Activated T-helper 9 cell treated with anti-CD3 and anti-CD28 coated beads, Interleukin-2, amount 50 U/mL, for 16 hours (primary cell): ENCODE results near the gene ALDH16A1.
"Not testable (repeated sequence)": the region's sequence is repeated elsewhere in the genome, so short reads cannot be mapped to it uniquely, and the experiment has no call there.

ENCODE experiments used
- DNase-seq: peaks from one replicate; pipeline ENCODE4 v3.0.0-alpha.2; 2020; ENCODE audit warnings: low read depth

The ALDH16A1 gene

GRCh38 chr19:49441210-49441959 is 11.6 kb upstream of the ALDH16A1 start, which contains the start of gene SLC17A7:
Gene SLC17A7, minus strand, starts transcription at chr19:49441527. Its CDS starts 148 bp downstream, at chr19:49441379.
- no peak for DNase-seq

GRCh38 chr19:49441960-49442350 is 11.1 kb upstream of the ALDH16A1 start:
- no peak for DNase-seq

GRCh38 chr19:49442354-49442753 is 10.7 kb upstream of the ALDH16A1 start:
- DNase-seq, result no peak

- DNase-seq, result peak; percentile 41
Measured at GRCh38 chr19:49442771-49443365, 10.2 kb upstream of the ALDH16A1 start.

- peak; percentile 89 for DNase-seq
Measured at GRCh38 chr19:49443366-49444099, 9.5 kb upstream of the ALDH16A1 start.

GRCh38 chr19:49444100-49444700 is 8.8 kb upstream of the ALDH16A1 start:
- DNase-seq, result not testable (repeated sequence)

- DNase-seq, result no peak
Measured at GRCh38 chr19:49445997-49446396, 7.0 kb upstream of the ALDH16A1 start.

GRCh38 chr19:49447485-49448431 is 5.3 kb upstream of the ALDH16A1 start:
- no peak for DNase-seq

- DNase-seq, result no peak
Measured at GRCh38 chr19:49448432-49448786, 4.6 kb upstream of the ALDH16A1 start.

GRCh38 chr19:49450405-49450804 is 2.6 kb upstream of the ALDH16A1 start:
- DNase-seq, result no peak

GRCh38 chr19:49451430-49452181 is 1.4 kb upstream of the ALDH16A1 start, which contains the start of gene PIH1D1:
Gene PIH1D1, minus strand, starts transcription at chr19:49451814. Its CDS starts 240 bp downstream, at chr19:49451574.
- peak; percentile 89 for DNase-seq

GRCh38 chr19:49453757-49454240 is 774 bp downstream of the ALDH16A1 start:
- no peak for DNase-seq

GRCh38 chr19:49455773-49456172 is 2.7 kb downstream of the ALDH16A1 start:
- no peak for DNase-seq

- DNase-seq, result no peak
Measured at GRCh38 chr19:49456326-49456725, 3.3 kb downstream of the ALDH16A1 start.

- no peak for DNase-seq
Measured at GRCh38 chr19:49458567-49458903, 5.5 kb downstream of the ALDH16A1 start.

- no peak for DNase-seq
Measured at GRCh38 chr19:49459388-49459787, 6.4 kb downstream of the ALDH16A1 start.

- DNase-seq, result not testable (repeated sequence)
Measured at GRCh38 chr19:49461130-49461529, 8.1 kb downstream of the ALDH16A1 start.

GRCh38 chr19:49461656-49462055 is 8.6 kb downstream of the ALDH16A1 start:
- DNase-seq, result no peak

- no peak for DNase-seq
Measured at GRCh38 chr19:49462492-49462891, 9.5 kb downstream of the ALDH16A1 start.

- no peak for DNase-seq
Measured at GRCh38 chr19:49463960-49464740, 11.1 kb downstream of the ALDH16A1 start.
